Gastrocnemius medialis (tissue), 4 donors: ENCODE data around the gene ULBP2. TPM values are rescaled to one million over a fixed set of nuclear protein-coding genes. Genes with fewer than 3 reads are reported as not detected.
"Not testable (repeated sequence)": the region's sequence is repeated elsewhere in the genome, so short reads cannot be mapped to it uniquely, and the experiment has no call there.

Experiments
- ATAC-seq, 2 donors: fragments of 150-250 bp; one replicate each; pipeline ENCODE4 v1.9.1; 2016
- DNase-seq, 2 donors: peaks; one replicate each; pipeline ENCODE4 v3.0.0-alpha.2; 2019
- H3K27ac ChIP-seq, 4 donors: fragments of 200-600 bp; sonication (generic); 1 replicate in 1 of 4; 2 replicates in 3 of 4; pipeline ENCODE4 v1.5.1; 2016 to 2018; ENCODE audit warnings: mild to moderate bottlenecking in 2 of 4, moderate library complexity in 1 of 4
- H3K27me3 ChIP-seq, 3 donors: fragments of 200-600 bp; sonication (generic) in 2 of 3; 1 replicate in 1 of 3; 2 replicates in 2 of 3; pipeline versions ENCODE4 v1.5.1 to v1.6.0; 2016 to 2019; ENCODE audit warnings: mild to moderate bottlenecking in 1 of 3, moderate library complexity in 1 of 3
- H3K36me3 ChIP-seq, 2 donors: fragments of 200-600 bp; sonication (generic) in 1 of 2; one replicate each; pipeline ENCODE4 v1.5.1; 2017 to 2018
- H3K4me1 ChIP-seq, 2 donors: fragments of 200-600 bp; sonication (generic) in 1 of 2; one replicate each; pipeline ENCODE4 v1.5.1; 2016 to 2017; ENCODE audit warnings: mild to moderate bottlenecking in 2 of 2
- H3K4me3 ChIP-seq, 4 donors: fragments of 200-600 bp; sonication (generic) in 3 of 4; 1 replicate in 1 of 4; 2 replicates in 3 of 4; pipeline ENCODE4 v1.5.1; 2016 to 2019; ENCODE audit warnings: mild to moderate bottlenecking in 2 of 4
- H3K9me3 ChIP-seq, 3 donors: fragments of 200-600 bp; sonication (generic) in 2 of 3; 1 replicate in 1 of 3; 2 replicates in 2 of 3; pipeline ENCODE4 v1.5.1; 2016 to 2019
- POLR2A ChIP-seq, 2 donors: fragments of 450-650 bp; IDR thresholded peaks; one replicate each; pipeline ENCODE4 v1.6.1; 2017; ENCODE audit warnings: antibody characterized with exemption in 2 of 2, mild to moderate bottlenecking in 2 of 2, moderate library complexity in 2 of 2
- in situ Hi-C, 4 donors: fragments of 200-750 bp; cut with MboI; loops; one replicate each; pipeline versions ENCODE4 v1.15.0 to v1.8.0; 2017; ENCODE audit warnings: low sequenced_read_pairs in 4 of 4
- intact Hi-C: fragments of 100-400 bp; cut with DNase I; formaldehyde crosslinking; loops from one replicate; pipeline ENCODE4 v1.15.1; 2023; ENCODE audit warnings: low total_unique reads
- total RNA-seq, 4 donors: library from RNA; depleted of rRNA; stranded (reverse); fragments of >200 nt; gene quantifications; one replicate each; pipeline versions ENCODE4 v1.1.0 to v1.2.3, GENCODE V29; 2016
- TF ChIP-seq, protein P1 (sequence below), 5 experiments: fragments of 450-650 bp in 3 of 5; fragments of 200-600 bp in 2 of 5; sonication (generic) in 2 of 5; IDR thresholded peaks in 4 of 5; conservative IDR thresholded peaks in 1 of 5; 1 replicate in 4 of 5; 2 replicates in 1 of 5; pipeline ENCODE4 v1.5.1; 2016 to 2019; ENCODE audit warnings: antibody characterized with exemption in 5 of 5, mild to moderate bottlenecking in 3 of 5, moderate library complexity in 3 of 5

ULBP2 gene
- total RNA-seq, 4 donors from 2014 or later, result 0.44 to 0.49 TPM; not detected in 2

DNA sequence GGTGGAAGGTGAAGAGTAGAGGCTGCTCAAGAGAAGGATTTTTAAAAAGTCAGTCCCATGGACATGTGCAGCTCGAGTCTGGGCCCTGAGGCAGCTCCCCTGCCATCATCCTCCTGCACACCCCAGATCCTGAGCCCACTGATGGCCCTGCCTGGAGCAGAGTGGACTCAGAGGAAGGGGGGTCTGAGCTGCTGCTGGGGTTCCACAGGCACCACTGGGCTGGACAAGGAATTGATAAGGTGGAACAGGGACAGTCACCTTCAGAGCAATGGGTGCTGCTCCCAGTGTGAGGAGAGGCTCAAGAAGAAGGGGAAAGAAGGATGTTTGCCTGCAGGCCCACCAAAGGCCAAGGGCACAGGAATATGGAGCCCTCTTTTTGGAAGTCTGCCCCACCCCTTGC lies 6.2 kb downstream of the ULBP2 start:
- ATAC-seq, result no peak
- no peaks in the 10 kb centered on the region for H3K36me3 ChIP-seq
- peaks cover 22 to 36% (median 33%) of the 10 kb centered on the region in 3 donors for H3K27me3 ChIP-seq
- H3K4me3 ChIP-seq, result no peak overlapping the region
- no peak overlapping the region for H3K27ac ChIP-seq
- no peaks in the 10 kb centered on the region for H3K9me3 ChIP-seq
- TF ChIP-seq, protein P1, sequence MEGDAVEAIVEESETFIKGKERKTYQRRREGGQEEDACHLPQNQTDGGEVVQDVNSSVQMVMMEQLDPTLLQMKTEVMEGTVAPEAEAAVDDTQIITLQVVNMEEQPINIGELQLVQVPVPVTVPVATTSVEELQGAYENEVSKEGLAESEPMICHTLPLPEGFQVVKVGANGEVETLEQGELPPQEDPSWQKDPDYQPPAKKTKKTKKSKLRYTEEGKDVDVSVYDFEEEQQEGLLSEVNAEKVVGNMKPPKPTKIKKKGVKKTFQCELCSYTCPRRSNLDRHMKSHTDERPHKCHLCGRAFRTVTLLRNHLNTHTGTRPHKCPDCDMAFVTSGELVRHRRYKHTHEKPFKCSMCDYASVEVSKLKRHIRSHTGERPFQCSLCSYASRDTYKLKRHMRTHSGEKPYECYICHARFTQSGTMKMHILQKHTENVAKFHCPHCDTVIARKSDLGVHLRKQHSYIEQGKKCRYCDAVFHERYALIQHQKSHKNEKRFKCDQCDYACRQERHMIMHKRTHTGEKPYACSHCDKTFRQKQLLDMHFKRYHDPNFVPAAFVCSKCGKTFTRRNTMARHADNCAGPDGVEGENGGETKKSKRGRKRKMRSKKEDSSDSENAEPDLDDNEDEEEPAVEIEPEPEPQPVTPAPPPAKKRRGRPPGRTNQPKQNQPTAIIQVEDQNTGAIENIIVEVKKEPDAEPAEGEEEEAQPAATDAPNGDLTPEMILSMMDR (IDR thresholded peaks at IDR 0.05 in 4 of 5, conservative IDR thresholded peaks at IDR 0.05 in 1 of 5), result no peak
- no peak for TF ChIP-seq POLR2A (IDR thresholded peaks at IDR 0.05)
- intact Hi-C loops (no loop called here), in situ Hi-C loops (no loop called here)
- DNase-seq, result no peak
- H3K4me1 ChIP-seq, result no peaks in the 10 kb centered on the region

DNA sequence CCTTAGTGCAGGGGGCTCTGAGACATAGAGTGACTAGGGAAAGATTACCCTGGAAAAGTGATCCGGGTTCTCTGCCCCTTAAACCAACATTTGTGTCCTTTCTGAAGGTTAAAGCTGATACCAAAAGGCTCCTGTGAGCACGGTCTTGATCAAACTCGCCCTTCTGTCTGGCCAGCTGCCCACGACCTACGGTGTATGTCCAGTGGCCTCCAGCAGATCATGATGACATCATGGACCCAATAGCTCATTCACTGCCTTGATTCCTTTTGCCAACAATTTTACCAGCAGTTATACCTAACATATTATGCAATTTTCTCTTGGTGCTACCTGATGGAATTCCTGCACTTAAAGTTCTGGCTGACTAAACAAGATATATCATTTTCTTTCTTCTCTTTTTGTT lies 6.8 kb downstream of the ULBP2 start:
- TF ChIP-seq POLR2A (IDR thresholded peaks at IDR 0.05), result no peak
- TF ChIP-seq, protein P1 (IDR thresholded peaks at IDR 0.05 in 4 of 5, conservative IDR thresholded peaks at IDR 0.05 in 1 of 5), result no peak
- Histone ChIP-seq H3K4me1 (no peaks in the 10 kb centered on the region), H3K9me3 (no peaks in the 10 kb centered on the region), H3K27ac (no peak overlapping the region), H3K27me3 (peaks cover 28 to 42% (median 39%) of the 10 kb centered on the region in 3 donors), H3K4me3 (no peak overlapping the region), H3K36me3 (no peaks in the 10 kb centered on the region)
- DNase-seq, result no peak
- no peak for ATAC-seq
- in situ Hi-C loops (no loop called here), intact Hi-C loops (no loop called here)

DNA sequence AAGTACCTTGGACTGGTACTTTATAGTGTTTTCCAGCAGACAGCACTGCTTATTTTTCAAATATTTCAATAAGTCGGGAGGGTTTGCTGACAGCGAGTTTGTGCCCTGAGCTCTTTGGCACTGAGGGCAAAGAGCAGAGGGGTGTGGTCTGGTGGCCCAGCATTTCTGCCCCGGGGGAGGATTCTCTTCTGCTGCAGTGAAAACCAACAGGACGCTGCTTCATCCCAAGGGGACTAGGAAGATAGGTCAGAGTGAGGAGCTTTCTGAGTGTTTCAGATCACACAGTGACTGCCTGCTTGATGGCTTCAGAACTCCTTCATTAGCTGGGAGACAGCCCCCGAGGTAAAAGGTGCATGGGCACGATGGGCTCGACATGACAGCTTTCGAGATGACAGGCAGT lies 8.6 kb downstream of the ULBP2 start:
- ATAC-seq (no peak), DNase-seq (no peak)
- TF ChIP-seq POLR2A (IDR thresholded peaks at IDR 0.05), result no peak
- TF ChIP-seq, protein P1 (IDR thresholded peaks at IDR 0.05 in 4 of 5, conservative IDR thresholded peaks at IDR 0.05 in 1 of 5), result no peak
- in situ Hi-C loops, result no loop called here
- Histone ChIP-seq H3K27ac (no peak overlapping the region), H3K36me3 (no peaks in the 10 kb centered on the region), H3K4me1 (peaks cover 0 to 3% of the 10 kb centered on the region in 2 donors), H3K27me3 (peaks cover 37 to 56% (median 50%) of the 10 kb centered on the region in 3 donors), H3K4me3 (no peak overlapping the region), H3K9me3 (no peaks in the 10 kb centered on the region)
- intact Hi-C loops, result no loop called here

DNA sequence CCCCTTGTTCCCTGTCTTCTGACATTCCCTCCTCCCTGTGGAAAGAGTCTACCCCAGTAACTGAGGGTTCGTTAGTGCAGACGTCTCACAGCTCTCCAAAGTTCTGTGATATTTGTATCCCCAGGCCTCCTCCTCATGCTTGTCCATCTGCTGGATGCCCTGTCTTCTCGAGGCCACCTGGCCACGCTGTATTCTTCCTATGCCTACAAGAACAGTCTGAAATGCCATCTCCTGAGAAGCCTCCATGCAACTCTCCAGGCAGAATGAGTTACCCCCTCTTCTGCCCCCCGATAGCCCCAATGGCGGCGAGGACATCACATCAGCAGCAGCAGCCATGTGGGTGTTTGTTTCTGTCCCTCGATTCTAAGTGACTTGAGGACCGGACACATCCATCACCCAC lies 9.3 kb downstream of the ULBP2 start:
- H3K36me3 ChIP-seq, result no peaks in the 10 kb centered on the region
- no peak for TF ChIP-seq POLR2A (IDR thresholded peaks at IDR 0.05)
- TF ChIP-seq, protein P1 (IDR thresholded peaks at IDR 0.05 in 4 of 5, conservative IDR thresholded peaks at IDR 0.05 in 1 of 5), result no peak
- H3K9me3 ChIP-seq, result no peaks in the 10 kb centered on the region
- no peak overlapping the region for H3K27ac ChIP-seq
- peaks cover 0 to 3% of the 10 kb centered on the region in 2 donors for H3K4me1 ChIP-seq
- H3K27me3 ChIP-seq, result peaks cover 44 to 62% (median 57%) of the 10 kb centered on the region in 3 donors
- in situ Hi-C loops (no loop called here), intact Hi-C loops (no loop called here)
- DNase-seq, result no peak
- no peak overlapping the region for H3K4me3 ChIP-seq
- no peak for ATAC-seq

DNA sequence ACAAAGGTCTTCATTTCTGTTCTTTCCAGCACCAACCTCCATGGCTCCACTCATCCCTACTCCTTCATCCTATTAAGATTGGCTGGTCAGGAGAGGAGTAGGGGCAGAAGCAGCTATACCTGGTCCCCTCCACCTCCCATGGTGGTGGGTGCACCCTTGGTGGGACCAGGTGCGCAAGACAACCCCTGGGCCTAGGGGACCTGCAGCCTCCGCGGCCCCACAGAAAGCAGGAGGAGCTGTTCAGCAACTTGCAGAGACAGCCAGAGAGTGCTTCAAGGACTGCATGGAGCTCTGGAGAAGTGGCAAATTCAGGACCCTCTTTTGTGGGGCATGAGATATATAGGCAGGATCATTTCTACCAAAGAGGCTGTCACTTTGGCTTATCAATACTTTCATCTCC lies 9.8 kb downstream of the ULBP2 start:
- no peak overlapping the region for H3K4me3 ChIP-seq
- H3K4me1 ChIP-seq, result peaks cover 0 to 3% of the 10 kb centered on the region in 2 donors
- DNase-seq, result no peak
- TF ChIP-seq POLR2A (IDR thresholded peaks at IDR 0.05), result no peak
- TF ChIP-seq, protein P1 (IDR thresholded peaks at IDR 0.05 in 4 of 5, conservative IDR thresholded peaks at IDR 0.05 in 1 of 5), result no peak
- in situ Hi-C loops (no loop called here), intact Hi-C loops (no loop called here)
- H3K27me3 ChIP-seq, result peaks cover 46 to 65% (median 61%) of the 10 kb centered on the region in 3 donors
- H3K36me3 ChIP-seq, result no peaks in the 10 kb centered on the region
- ATAC-seq, result no peak
- no peak overlapping the region for H3K27ac ChIP-seq
- H3K9me3 ChIP-seq, result no peaks in the 10 kb centered on the region

DNA sequence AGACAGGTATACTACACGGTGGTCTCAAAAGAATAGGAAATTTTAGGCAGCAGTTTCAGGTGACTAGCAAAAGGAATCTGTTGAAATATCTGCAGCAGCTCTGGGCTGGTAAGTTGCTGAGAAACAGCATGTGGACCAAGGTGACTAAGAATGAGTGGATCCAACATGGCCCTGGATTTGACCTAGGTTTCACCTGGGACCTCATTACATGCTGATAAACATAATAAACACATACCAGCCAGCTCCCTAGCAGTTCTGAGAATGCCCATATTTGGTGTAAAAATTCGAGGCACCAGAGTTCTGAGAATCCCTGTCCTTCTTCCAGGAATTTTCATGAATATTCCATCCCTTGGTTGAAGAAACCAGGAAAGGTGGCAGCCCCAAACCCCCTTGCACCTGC lies 11.6 kb downstream of the ULBP2 start:
- ATAC-seq, in situ Hi-C loops, H3K4me3 ChIP-seq, H3K27ac ChIP-seq, H3K4me1 ChIP-seq, H3K36me3 ChIP-seq, DNase-seq, H3K9me3 ChIP-seq, intact Hi-C loops: not testable (repeated sequence)
- peaks cover 52 to 81% (median 74%) of the 10 kb centered on the region in 3 donors for H3K27me3 ChIP-seq

DNA sequence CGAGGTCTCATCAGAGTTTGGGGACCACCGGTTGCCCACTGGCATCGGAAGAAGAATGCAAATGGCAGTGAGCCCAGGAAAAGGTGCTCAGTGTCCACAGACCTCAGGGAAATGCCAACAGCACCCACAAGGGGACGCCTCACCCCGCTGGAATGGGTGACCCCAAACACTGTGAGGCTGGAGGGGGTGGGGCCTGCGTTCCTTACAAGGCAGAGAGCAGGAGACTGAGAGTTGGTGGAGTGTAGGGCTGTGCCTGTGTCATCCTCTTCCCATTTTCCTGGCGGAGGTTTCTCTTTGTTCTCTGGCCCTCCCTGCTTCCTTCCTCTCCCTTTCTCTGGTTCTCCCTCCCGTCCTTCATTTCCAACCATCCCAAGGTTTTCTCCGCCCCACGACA lies 12.1 kb downstream of the ULBP2 start:
- ATAC-seq, in situ Hi-C loops, DNase-seq, H3K36me3 ChIP-seq, H3K27ac ChIP-seq, H3K9me3 ChIP-seq, H3K4me3 ChIP-seq, intact Hi-C loops, H3K4me1 ChIP-seq: not testable (repeated sequence)
- H3K27me3 ChIP-seq, result peaks cover 52 to 78% (median 68%) of the 10 kb centered on the region in 3 donors
